Ishikawa (cell line): Measurements from ENCODE around the gene PLA2G2A.

Experiments
- CEBPB ChIP-seq: IDR thresholded peaks from 2 replicates; pipeline ENCODE4 v1.6.1; 2012
- CREB1 ChIP-seq: IDR thresholded peaks from 2 replicates; pipeline ENCODE4 v1.6.1; 2012; ENCODE audit warnings: low read depth
- EGR1 ChIP-seq: IDR thresholded peaks from 2 replicates; pipeline ENCODE4 v1.6.1; 2012
- EP300 ChIP-seq: IDR thresholded peaks from 2 replicates; pipeline ENCODE4 v1.6.1; 2012; ENCODE audit warnings: borderline replicate concordance
- FOXM1 ChIP-seq: IDR thresholded peaks from 2 replicates; pipeline ENCODE4 v1.6.1; 2012; ENCODE audit warnings: low read depth, borderline replicate concordance
- MAX ChIP-seq: IDR thresholded peaks from 2 replicates; pipeline ENCODE4 v1.6.1; 2012
- NFIC ChIP-seq: IDR thresholded peaks from 2 replicates; pipeline ENCODE4 v1.6.1; 2012
- RAD21 ChIP-seq: IDR thresholded peaks from 2 replicates; pipeline ENCODE4 v1.6.1; 2012; ENCODE audit warnings: low read depth
- REST ChIP-seq: IDR thresholded peaks from 2 replicates; pipeline ENCODE4 v1.6.1; 2012; ENCODE audit warnings: low read depth, mild to moderate bottlenecking
- TAF1 ChIP-seq: IDR thresholded peaks from 2 replicates; pipeline ENCODE4 v1.6.1; 2012; ENCODE audit warnings: low read depth, mild to moderate bottlenecking
- TCF12 ChIP-seq: IDR thresholded peaks from 2 replicates; pipeline ENCODE4 v1.6.1; 2012; ENCODE audit warnings: low read depth
- TEAD4 ChIP-seq: IDR thresholded peaks from 2 replicates; pipeline ENCODE4 v1.6.1; 2012
- USF1 ChIP-seq: IDR thresholded peaks from 2 replicates; pipeline ENCODE4 v1.6.1; 2012
- YY1 ChIP-seq: IDR thresholded peaks from 2 replicates; pipeline ENCODE4 v1.6.1; 2012; ENCODE audit warnings: low read depth
- ZBTB7A ChIP-seq: IDR thresholded peaks from 2 replicates; pipeline ENCODE4 v1.6.1; 2012; ENCODE audit warnings: low read depth

PLA2G2A gene

GRCh38 chr1:19964542-19964941 lies 14.9 kb downstream of the PLA2G2A start:
- no peak for TF ChIP-seq NFIC
- no peak for TF ChIP-seq ZBTB7A
- no peak for TF ChIP-seq MAX
- no peak for TF ChIP-seq CREB1
- TF ChIP-seq TAF1: no peak
- TF ChIP-seq USF1: no peak
- TF ChIP-seq EGR1: no peak
- no peak for TF ChIP-seq CEBPB

GRCh38 chr1:19963636-19964035 lies 15.8 kb downstream of the PLA2G2A start:
- TF ChIP-seq USF1 (no peak), EGR1 (no peak)

GRCh38 chr1:19960591-19960990 lies 18.8 kb downstream of the PLA2G2A start:
- TF ChIP-seq FOXM1 (no peak), ZBTB7A (no peak), USF1 (no peak), RAD21 (no peak), TCF12 (no peak), EGR1 (no peak), TAF1 (no peak), YY1 (no peak), REST (no peak)

GRCh38 chr1:19957779-19958178 lies 21.6 kb downstream of the PLA2G2A start:
- TF ChIP-seq TCF12 (no peak), NFIC (no peak), CREB1 (no peak), TEAD4 (no peak), YY1 (no peak), TAF1 (no peak), EP300 (no peak), FOXM1 (no peak), USF1 (no peak), CEBPB (no peak), EGR1 (no peak), ZBTB7A (no peak), MAX (no peak), RAD21 (no peak), REST (no peak)

GRCh38 chr1:19955534-19956170 lies 23.8 kb downstream of the PLA2G2A start:
- TF ChIP-seq TEAD4 (no peak), MAX (no peak), TCF12 (no peak), USF1 (no peak), CREB1 (no peak), REST (no peak), TAF1 (no peak), EP300 (no peak), YY1 (no peak), ZBTB7A (no peak), NFIC (no peak), RAD21 (no peak), CEBPB (no peak), FOXM1 (no peak), EGR1 (no peak)
